GM12891 (cell line): Measurements from ENCODE around the gene EXPH5.

Experiments used
- POLR2A ChIP-seq: IDR thresholded peaks from 2 replicates; pipeline ENCODE4 v1.6.1; 2011; ENCODE audit warnings: low read depth, low read length, control low read depth
- POLR2AphosphoS5 ChIP-seq: IDR thresholded peaks from 2 replicates; pipeline ENCODE4 v1.6.1; 2011; ENCODE audit warnings: low read depth, low read length, control low read depth
- SPI1 ChIP-seq: IDR thresholded peaks from 2 replicates; pipeline ENCODE4 v1.6.1; 2011; ENCODE audit warnings: low read depth, low read length, control low read depth
- TAF1 ChIP-seq: IDR thresholded peaks from 2 replicates; pipeline ENCODE4 v1.6.1; 2011; ENCODE audit warnings: low read depth, low read length, control low read depth

DNA sequence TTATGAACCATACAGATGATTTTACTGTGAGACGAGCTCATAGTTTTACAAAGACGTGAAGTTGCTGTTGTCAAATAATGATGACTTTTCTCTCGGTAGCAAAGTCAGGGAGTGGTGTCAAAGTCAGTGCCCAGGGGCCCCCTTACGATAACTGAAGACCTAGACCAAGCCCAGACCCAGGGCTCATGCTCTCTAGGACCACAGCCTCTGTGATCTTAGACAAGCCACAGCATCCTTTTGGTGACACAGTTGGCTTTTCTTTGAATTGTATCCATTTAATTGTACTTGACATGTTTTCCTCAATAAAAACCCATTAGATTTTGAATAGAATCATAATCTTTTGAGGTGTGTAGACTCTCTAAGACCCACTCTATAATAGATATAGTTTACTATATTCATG is 77.4 kb downstream of the EXPH5 start:
- TF ChIP-seq TAF1: no peak
- no peak for TF ChIP-seq POLR2A
- no peak for TF ChIP-seq POLR2AphosphoS5
- TF ChIP-seq SPI1: no peak
